ENCODE data around the gene PKDCC. TPM values are rescaled to one million over a fixed set of nuclear protein-coding genes. Genes with fewer than 3 reads are reported as not detected.
"Not testable (repeated sequence)": the region's sequence is repeated elsewhere in the genome, so short reads cannot be mapped to it uniquely, and the experiment has no call there.

Gene PKDCC
- total RNA-seq, 1 donor from 2014 or later, result 210 TPM

- Histone ChIP-seq H3K27ac (no peak overlapping the region), H3K9me3 (no peaks in the 10 kb centered on the region), H3K36me3 (no peaks in the 10 kb centered on the region), H3K4me3 (no peak overlapping the region), H3K4me1 (no peaks in the 10 kb centered on the region), H3K27me3 (no peaks in the 10 kb centered on the region)
- intact Hi-C loops (cut with DNase I), result no loop called here
- no peak for DNase-seq (ENCODE audit: low spot score in 2 of 2)
- no peak for TF ChIP-seq CTCF (IDR thresholded peaks at IDR 0.05)
These were observed 16.3 kb upstream of the PKDCC start for GRCh38 chr2:42031281-42032223.

- intact Hi-C loops (cut with DNase I), result no loop called here
- H3K4me3 ChIP-seq, result no peak overlapping the region
- no peak for DNase-seq (ENCODE audit: low spot score in 2 of 2)
- no peaks in the 10 kb centered on the region for H3K36me3 ChIP-seq
- TF ChIP-seq CTCF (IDR thresholded peaks at IDR 0.05), result no peak
- H3K27ac ChIP-seq, result no peak overlapping the region
- no peaks in the 10 kb centered on the region for H3K27me3 ChIP-seq
- no peaks in the 10 kb centered on the region for H3K4me1 ChIP-seq
- H3K9me3 ChIP-seq, result no peaks in the 10 kb centered on the region
These were observed 15.6 kb upstream of the PKDCC start for GRCh38 chr2:42032224-42032620.

- Histone ChIP-seq H3K9me3 (no peaks in the 10 kb centered on the region), H3K4me1 (no peaks in the 10 kb centered on the region), H3K36me3 (no peaks in the 10 kb centered on the region), H3K4me3 (no peak overlapping the region), H3K27me3 (no peaks in the 10 kb centered on the region), H3K27ac (no peak overlapping the region)
- TF ChIP-seq CTCF (IDR thresholded peaks at IDR 0.05), result no peak
- DNase-seq (ENCODE audit: low spot score in 2 of 2), result no peak
- intact Hi-C loops (cut with DNase I), result no loop called here
These were observed 15.1 kb upstream of the PKDCC start for GRCh38 chr2:42032745-42033144.

GRCh38 chr2:42034096-42034495 is 13.7 kb upstream of the PKDCC start:
- H3K4me1 ChIP-seq; H3K27ac ChIP-seq; H3K4me3 ChIP-seq; DNase-seq (ENCODE audit: low spot score in 2 of 2); H3K36me3 ChIP-seq; H3K9me3 ChIP-seq; H3K27me3 ChIP-seq; intact Hi-C loops (cut with DNase I): not testable (repeated sequence)

GRCh38 chr2:42035241-42035640 is 12.6 kb upstream of the PKDCC start:
- intact Hi-C loops (cut with DNase I), result no loop called here
- H3K4me1 ChIP-seq, result no peaks in the 10 kb centered on the region
- no peak for TF ChIP-seq CTCF (IDR thresholded peaks at IDR 0.05)

GRCh38 chr2:42036413-42036812 is 11.4 kb upstream of the PKDCC start:
- Histone ChIP-seq H3K4me3 (no peak overlapping the region), H3K9me3 (no peaks in the 10 kb centered on the region), H3K4me1 (no peaks in the 10 kb centered on the region), H3K27me3 (no peaks in the 10 kb centered on the region), H3K36me3 (no peaks in the 10 kb centered on the region), H3K27ac (no peak overlapping the region)
- intact Hi-C loops (cut with DNase I), result no loop called here
- DNase-seq (ENCODE audit: low spot score in 2 of 2), result no peak
- no peak for TF ChIP-seq CTCF (IDR thresholded peaks at IDR 0.05)

More at GRCh38 chr2:42035241-42035640, 12.6 kb upstream of the PKDCC start:
- Histone ChIP-seq H3K9me3 (no peaks in the 10 kb centered on the region), H3K4me3 (no peak overlapping the region), H3K36me3 (no peaks in the 10 kb centered on the region), H3K27ac (no peak overlapping the region), H3K27me3 (no peaks in the 10 kb centered on the region)
- DNase-seq (ENCODE audit: low spot score in 2 of 2), result no peak

Data from ascending aorta (tissue), 2 donors.